ENCODE data around the gene SCRN2. TPM values are rescaled to one million over a fixed set of nuclear protein-coding genes. Genes with fewer than 3 reads are reported as not detected.

SCRN2 gene
- total and polyA plus RNA-seq, 2 of the 13 experiments (the other 11 are each of a cell fraction or from before 2014, with no cell fraction given) = 21.7 to 29.5 TPM

DNA sequence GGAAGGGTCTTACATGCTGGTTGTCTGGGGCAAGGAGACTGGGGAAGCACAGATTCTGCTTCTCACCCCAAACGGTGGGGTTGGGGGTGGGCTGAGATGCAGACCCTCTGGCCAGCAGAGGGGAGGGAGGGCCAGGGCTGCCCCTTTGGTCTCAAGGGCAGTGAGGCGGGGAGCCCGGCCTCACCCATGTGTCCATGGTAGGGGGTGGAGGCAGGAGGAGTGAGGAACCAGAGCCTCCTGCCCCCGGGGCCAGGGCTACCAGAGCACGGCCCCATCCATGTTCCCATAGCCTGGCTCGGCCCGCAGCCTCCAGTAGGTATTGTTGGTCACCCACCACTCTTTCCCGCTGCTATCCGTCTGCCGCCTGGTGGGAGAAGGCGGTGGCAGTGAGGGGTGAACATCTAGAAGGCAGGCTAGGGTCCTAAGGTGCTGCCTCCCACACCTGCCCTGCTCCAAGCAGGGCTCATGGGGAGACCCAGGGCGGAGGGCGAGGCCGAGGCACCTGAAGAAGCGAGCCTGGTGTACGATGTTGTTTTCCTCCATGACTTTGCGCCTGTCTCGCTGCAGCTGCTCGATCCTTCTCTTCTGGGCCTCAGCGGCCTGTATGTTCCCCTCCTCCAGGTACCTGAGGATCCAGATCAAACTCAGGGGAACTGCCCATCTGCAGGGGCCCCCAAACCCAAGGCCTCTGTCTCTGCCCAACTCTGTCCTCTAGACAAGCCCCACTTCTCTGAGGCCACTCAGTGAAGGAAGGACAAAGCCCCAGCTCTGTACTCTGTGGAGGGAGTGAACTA, 32.8 kb downstream of the SCRN2 start (continued):
- TF ChIP-seq ZHX2 (IDR thresholded peaks at IDR 0.05; ENCODE audit: low read depth) = no peak
- TF ChIP-seq ZHX2 (CRISPR knock-in tag; IDR thresholded peaks at IDR 0.05; ENCODE audit: borderline replicate concordance) = no peak
- no peak for TF ChIP-seq PHF5A (CRISPR knock-in tag; IDR thresholded peaks at IDR 0.05; ENCODE audit: low read depth, unreplicated experiment)

GRCh38 chr17:47807421-47807820, 33.7 kb downstream of the SCRN2 start:
- BruUV-seq (replicated peaks) = no TSS peak
- H3K36me3 ChIP-seq (replicated peaks in 1 of 2; ENCODE audit: control insufficient read depth in 1 of 2, insufficient read depth in 2 of 2, low read length in 2 of 2) = peaks cover 4 to 7% of the 10 kb centered on the region in 2 experiments; a peak in 3 of 5 replicates
- intact Hi-C loops (cut with micrococcal nuclease; ENCODE audit: unreplicated experiment) (no loop called here), in situ Hi-C loops (cut with HindIII; ENCODE audit: extremely low pct_ligation_motif_present, low pct_unique_long_range_greater_than_20kb) (no loop called here)
- no peak overlapping the region for H2AFZ ChIP-seq (ENCODE audit: low read length)
- 94% methylated on average over 10 of the region's 11 CpGs for WGBS (ENCODE audit: low lambda C conversion rate)
- no peaks in the 10 kb centered on the region for H4K20me1 ChIP-seq (ENCODE audit: insufficient read depth, low read length)
- no peaks in the 10 kb centered on the region for H3K79me2 ChIP-seq (ENCODE audit: insufficient read depth, low read length)
- ChIA-PET CTCF (ENCODE audit: low intra/inter-chr PET ratio, low total read pairs) (no interaction called here), POLR2A (no interaction called here)
- TF ChIP-seq CREB3 (CRISPR knock-in tag; IDR thresholded peaks at IDR 0.05) (no peak), CEBPG (CRISPR knock-in tag; IDR thresholded peaks at IDR 0.05) (no peak)
- TF ChIP-seq, protein P1, sequence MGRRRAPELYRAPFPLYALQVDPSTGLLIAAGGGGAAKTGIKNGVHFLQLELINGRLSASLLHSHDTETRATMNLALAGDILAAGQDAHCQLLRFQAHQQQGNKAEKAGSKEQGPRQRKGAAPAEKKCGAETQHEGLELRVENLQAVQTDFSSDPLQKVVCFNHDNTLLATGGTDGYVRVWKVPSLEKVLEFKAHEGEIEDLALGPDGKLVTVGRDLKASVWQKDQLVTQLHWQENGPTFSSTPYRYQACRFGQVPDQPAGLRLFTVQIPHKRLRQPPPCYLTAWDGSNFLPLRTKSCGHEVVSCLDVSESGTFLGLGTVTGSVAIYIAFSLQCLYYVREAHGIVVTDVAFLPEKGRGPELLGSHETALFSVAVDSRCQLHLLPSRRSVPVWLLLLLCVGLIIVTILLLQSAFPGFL (CRISPR knock-in tag; IDR thresholded peaks at IDR 0.05) = no peak
- H3K27me3 ChIP-seq (ENCODE audit: control insufficient read depth in 1 of 2, insufficient read depth in 2 of 2, low read length in 2 of 2) = peaks cover 2 to 8% of the 10 kb centered on the region in 2 experiments; a peak in 3 of 5 replicates
- peaks cover 12% of the 10 kb centered on the region for H3K4me1 ChIP-seq (ENCODE audit: insufficient read depth, low read length)
- no peak for DNase-seq (ENCODE audit: low spot score)
- FAIRE-seq = no peak
- H3K27ac ChIP-seq (ENCODE audit: extremely low read length, insufficient read depth, low read length) = no peak overlapping the region
- H3K9me3 ChIP-seq (ENCODE audit: low read length) = no peaks in the 10 kb centered on the region
- no peak overlapping the region for H3K9ac ChIP-seq (ENCODE audit: insufficient read depth, low read depth, low read length)
- ATAC-seq = no peak
- no peak overlapping the region for H3K4me2 ChIP-seq (ENCODE audit: low read depth, low read length)
- no peak overlapping the region for H3K4me3 ChIP-seq (replicated peaks in 1 of 3; ENCODE audit: insufficient read depth in 1 of 3, low read depth in 2 of 3, low read length in 3 of 3)

Measured in HepG2 (cell line).